Upper lobe of left lung (tissue), 6 donors: ENCODE results near the gene MMP7. TPM values are rescaled to one million over a fixed set of nuclear protein-coding genes. Genes with fewer than 3 reads are reported as not detected.

Experiments used
- ATAC-seq, 2 donors: fragments of 200-7000 bp; cut with Tn5 transposase; one replicate each; pipeline ENCODE4 v1.9.1; 2022; ENCODE audit warnings: mild to moderate bottlenecking in 2 of 2, moderate library complexity in 2 of 2; ENCODE audit not compliant: low FRiP score in 2 of 2
- DNase-seq, 2 donors: peaks; one replicate each; pipeline ENCODE4 v3.0.0-alpha.2; 2019 to 2020
- H3K27ac ChIP-seq, 4 donors: fragments of 200-600 bp; sonication (generic); one replicate each; pipeline ENCODE4 v1.5.1; 2016 to 2019
- H3K27me3 ChIP-seq, 4 donors: fragments of 200-600 bp; sonication (generic); one replicate each; pipeline ENCODE4 v1.5.1; 2017 to 2019
- H3K36me3 ChIP-seq, 4 donors: fragments of 200-600 bp; sonication (generic); one replicate each; pipeline ENCODE4 v1.5.1; 2016 to 2019
- H3K4me1 ChIP-seq, 4 donors: fragments of 200-600 bp; sonication (generic); one replicate each; pipeline ENCODE4 v1.5.1; 2018 to 2019
- H3K4me3 ChIP-seq, 4 donors: fragments of 200-600 bp; sonication (generic); one replicate each; pipeline ENCODE4 v1.5.1; 2017 to 2019; ENCODE audit warnings: mild to moderate bottlenecking in 2 of 4, moderate library complexity in 1 of 4
- H3K9me3 ChIP-seq, 4 donors: fragments of 200-600 bp; sonication (generic); one replicate each; pipeline ENCODE4 v1.5.1; 2018 to 2019
- EP300 ChIP-seq, 4 donors: sonication (generic); formaldehyde crosslinking; IDR thresholded peaks; one replicate each; pipeline ENCODE4 v1.5.1; 2017; ENCODE audit warnings: antibody characterized with exemption in 4 of 4, control low read depth in 2 of 4
- POLR2A ChIP-seq, 4 donors: fragments of 450-650 bp; IDR thresholded peaks; one replicate each; pipeline ENCODE4 v1.5.1; 2016 to 2017; ENCODE audit warnings: antibody characterized with exemption in 4 of 4, mild to moderate bottlenecking in 2 of 4
- POLR2AphosphoS5 ChIP-seq, 2 donors: sonication (generic); formaldehyde crosslinking; IDR thresholded peaks; one replicate each; pipeline ENCODE4 v1.5.1; 2017; ENCODE audit warnings: antibody characterized with exemption in 2 of 2
- WGBS, 2 donors: methylation state at CpG; one replicate each; pipeline ENCODE4 v1.1.5; 2017 to 2018; 5-methylcytosine and 5-hydroxymethylcytosine counted together
- total RNA-seq, 6 donors: library from RNA; depleted of rRNA in 4 of 6; stranded (reverse); fragments of >200 nt in 4 of 6; gene quantifications; one replicate each; pipeline versions ENCODE4 v1.1.0 to v1.2.1, GENCODE V29; 2016 to 2021
- TF ChIP-seq, protein P1 (sequence below), 6 experiments: fragments of 450-650 bp in 4 of 6; fragments of 200-600 bp in 2 of 6; sonication (generic) in 2 of 6; IDR thresholded peaks; one replicate each; pipeline ENCODE4 v1.5.1; 2016 to 2019; ENCODE audit warnings: antibody characterized with exemption in 6 of 6
- donor health status: DM: no; HTN: no; CAD: no; lungs with moderate emphysema.
- donor health status: DM: no; HTN: yes; CAD: no; lungs with severe emphysema.

MMP7 gene
- total RNA-seq, 6 donors from 2014 or later: 2.4 to 66.5 (median 16.2) TPM

DNA sequence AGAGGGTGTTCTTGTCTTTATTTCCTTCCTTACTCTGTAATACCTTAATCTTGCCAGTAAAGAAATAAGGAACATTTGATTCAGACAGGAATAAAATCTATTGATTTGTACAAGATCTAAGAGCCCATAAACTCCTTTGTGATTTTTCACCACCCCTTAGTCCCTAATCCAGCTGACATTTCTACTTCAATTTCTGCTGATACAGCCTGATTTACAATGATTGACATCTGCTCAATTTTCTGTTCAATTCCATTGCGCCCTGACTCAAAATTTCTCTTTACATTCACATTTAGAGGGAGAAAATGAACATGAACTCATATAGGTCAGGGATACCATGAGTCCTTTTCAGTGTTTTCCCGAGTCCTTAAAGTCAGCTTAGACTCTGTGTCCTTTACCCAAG, 50.8 kb downstream of the MMP7 start:
- WGBS, 2 donors: 92 to 97% methylated on average over 2 of the region's 2 CpGs

DNA sequence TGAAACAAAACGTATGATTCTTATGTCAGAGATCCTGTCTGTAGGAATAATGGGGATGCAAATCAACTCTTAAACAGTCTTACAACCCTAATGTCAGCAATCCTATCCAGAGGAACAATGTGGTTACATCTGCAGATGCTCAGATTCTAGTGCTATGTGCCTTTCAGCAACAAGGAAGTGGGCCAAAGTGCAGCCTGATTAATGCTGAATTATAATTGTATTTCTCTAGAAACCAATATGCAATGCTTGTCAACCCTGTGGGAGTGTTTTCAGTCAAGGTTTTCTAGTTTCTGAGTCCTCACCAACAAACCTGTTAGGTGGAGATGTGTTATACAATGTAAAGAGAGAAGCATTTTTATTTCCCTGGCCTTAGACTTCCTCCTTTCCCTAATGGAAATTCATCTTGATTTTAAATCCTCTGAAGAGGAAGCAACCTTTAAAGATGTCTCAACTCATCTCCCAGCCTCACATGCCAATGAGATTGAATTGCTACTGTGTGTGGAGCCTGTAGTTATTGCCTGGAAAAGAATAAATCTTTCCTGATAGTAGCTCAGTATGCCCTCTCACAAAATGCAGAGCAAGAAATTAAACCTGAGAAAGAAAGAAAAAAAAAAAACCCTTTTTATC, 51.8 kb downstream of the MMP7 start:
- WGBS, 2 donors: 95 to 96% methylated on average over 1 of the region's 1 CpG
- ATAC-seq (no peak), DNase-seq (no peak)

More for the DNA sequence above, 50.8 kb downstream of the MMP7 start:
- Histone ChIP-seq H3K4me3 (no peak overlapping the region), H3K9me3 (no peaks in the 10 kb centered on the region), H3K27ac (no peak overlapping the region), H3K27me3 (no peaks in the 10 kb centered on the region), H3K4me1 (peaks cover 7 to 12% (median 10%) of the 10 kb centered on the region in 4 donors), H3K36me3 (no peaks in the 10 kb centered on the region)
- DNase-seq (no peak), ATAC-seq (no peak)
- TF ChIP-seq, protein P1, sequence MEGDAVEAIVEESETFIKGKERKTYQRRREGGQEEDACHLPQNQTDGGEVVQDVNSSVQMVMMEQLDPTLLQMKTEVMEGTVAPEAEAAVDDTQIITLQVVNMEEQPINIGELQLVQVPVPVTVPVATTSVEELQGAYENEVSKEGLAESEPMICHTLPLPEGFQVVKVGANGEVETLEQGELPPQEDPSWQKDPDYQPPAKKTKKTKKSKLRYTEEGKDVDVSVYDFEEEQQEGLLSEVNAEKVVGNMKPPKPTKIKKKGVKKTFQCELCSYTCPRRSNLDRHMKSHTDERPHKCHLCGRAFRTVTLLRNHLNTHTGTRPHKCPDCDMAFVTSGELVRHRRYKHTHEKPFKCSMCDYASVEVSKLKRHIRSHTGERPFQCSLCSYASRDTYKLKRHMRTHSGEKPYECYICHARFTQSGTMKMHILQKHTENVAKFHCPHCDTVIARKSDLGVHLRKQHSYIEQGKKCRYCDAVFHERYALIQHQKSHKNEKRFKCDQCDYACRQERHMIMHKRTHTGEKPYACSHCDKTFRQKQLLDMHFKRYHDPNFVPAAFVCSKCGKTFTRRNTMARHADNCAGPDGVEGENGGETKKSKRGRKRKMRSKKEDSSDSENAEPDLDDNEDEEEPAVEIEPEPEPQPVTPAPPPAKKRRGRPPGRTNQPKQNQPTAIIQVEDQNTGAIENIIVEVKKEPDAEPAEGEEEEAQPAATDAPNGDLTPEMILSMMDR (IDR thresholded peaks at IDR 0.05): no peak
- no peak for TF ChIP-seq POLR2AphosphoS5 (IDR thresholded peaks at IDR 0.05)
- TF ChIP-seq EP300 (IDR thresholded peaks at IDR 0.05): no peak
- no peak for TF ChIP-seq POLR2A (IDR thresholded peaks at IDR 0.05)

DNA sequence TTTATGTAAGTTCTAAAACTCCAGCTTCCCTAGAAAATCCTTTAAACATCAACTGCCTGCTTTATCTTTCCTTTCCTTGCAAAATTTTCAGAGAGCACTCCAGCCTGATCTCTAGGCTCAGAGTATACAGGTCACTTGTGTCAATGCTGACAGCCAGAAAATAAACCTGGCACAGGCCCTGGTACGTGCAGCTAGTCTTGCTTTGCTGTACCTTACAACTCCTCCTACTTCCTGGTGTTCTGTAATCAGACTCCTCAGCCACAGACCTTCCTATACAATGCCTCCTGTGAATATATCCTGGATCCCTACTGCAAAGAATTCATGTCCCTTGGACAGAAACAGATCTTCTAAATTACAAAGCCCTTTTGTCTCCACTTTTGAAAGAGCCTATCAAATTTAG, 53.7 kb downstream of the MMP7 start:
- Histone ChIP-seq H3K4me3 (no peak overlapping the region), H3K27me3 (no peaks in the 10 kb centered on the region), H3K36me3 (no peaks in the 10 kb centered on the region), H3K9me3 (no peaks in the 10 kb centered on the region), H3K27ac (peak overlapping the region; percentile 8 to 54 (median 22)), H3K4me1 (peaks cover 7 to 12% (median 10%) of the 10 kb centered on the region in 4 donors)
- ATAC-seq (peak in 1 of 2 donors; percentile 45), DNase-seq (peak in 1 of 2 donors; percentile 69)
- 0 to 5% methylated on average over 1 of the region's 1 CpG for WGBS, 2 donors
- no peak for TF ChIP-seq POLR2A (IDR thresholded peaks at IDR 0.05)
- TF ChIP-seq, protein P1 (IDR thresholded peaks at IDR 0.05): no peak
- no peak for TF ChIP-seq POLR2AphosphoS5 (IDR thresholded peaks at IDR 0.05)
- no peak for TF ChIP-seq EP300 (IDR thresholded peaks at IDR 0.05)

More for the DNA sequence above, 51.8 kb downstream of the MMP7 start:
- Histone ChIP-seq H3K4me3 (no peak overlapping the region), H3K4me1 (peaks cover 7 to 12% (median 10%) of the 10 kb centered on the region in 4 donors), H3K27ac (no peak overlapping the region), H3K36me3 (no peaks in the 10 kb centered on the region), H3K27me3 (no peaks in the 10 kb centered on the region), H3K9me3 (no peaks in the 10 kb centered on the region)
- TF ChIP-seq POLR2A (IDR thresholded peaks at IDR 0.05) (no peak), POLR2AphosphoS5 (IDR thresholded peaks at IDR 0.05) (no peak), EP300 (IDR thresholded peaks at IDR 0.05) (no peak)
- TF ChIP-seq, protein P1 (IDR thresholded peaks at IDR 0.05): no peak

DNA sequence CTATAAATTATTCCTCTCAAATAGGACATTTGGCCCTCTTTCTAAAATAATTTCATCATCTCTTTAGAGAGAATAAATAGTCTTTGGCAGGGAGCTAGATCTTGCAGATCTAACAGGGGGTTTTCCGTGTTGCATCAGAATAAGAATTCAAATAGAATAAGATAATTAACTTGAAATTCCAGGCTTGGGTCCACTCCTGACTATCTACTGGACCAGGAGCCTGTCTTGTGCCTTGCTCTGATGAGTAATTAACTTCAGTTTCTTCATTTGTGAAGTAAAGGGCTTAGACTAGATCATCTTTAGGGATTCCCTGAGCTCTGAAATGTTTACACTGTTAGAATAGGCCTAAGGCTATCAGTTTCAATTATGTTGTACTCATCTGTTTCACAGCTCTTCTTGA, 54.5 kb downstream of the MMP7 start:
- H3K27ac ChIP-seq: peak overlapping the region in 1 of 4 donors; percentile 17
- no peaks in the 10 kb centered on the region for H3K9me3 ChIP-seq
- no peak for TF ChIP-seq EP300 (IDR thresholded peaks at IDR 0.05)
- TF ChIP-seq, protein P1 (IDR thresholded peaks at IDR 0.05): no peak
- no peak for TF ChIP-seq POLR2AphosphoS5 (IDR thresholded peaks at IDR 0.05)
- TF ChIP-seq POLR2A (IDR thresholded peaks at IDR 0.05): no peak
- no peaks in the 10 kb centered on the region for H3K27me3 ChIP-seq
- DNase-seq (no peak), ATAC-seq (no peak)
- WGBS, 2 donors: 67 to 76% methylated on average over 1 of the region's 1 CpG
- peaks cover 7 to 12% (median 10%) of the 10 kb centered on the region in 4 donors for H3K4me1 ChIP-seq
- H3K36me3 ChIP-seq: no peaks in the 10 kb centered on the region
- H3K4me3 ChIP-seq: no peak overlapping the region

DNA sequence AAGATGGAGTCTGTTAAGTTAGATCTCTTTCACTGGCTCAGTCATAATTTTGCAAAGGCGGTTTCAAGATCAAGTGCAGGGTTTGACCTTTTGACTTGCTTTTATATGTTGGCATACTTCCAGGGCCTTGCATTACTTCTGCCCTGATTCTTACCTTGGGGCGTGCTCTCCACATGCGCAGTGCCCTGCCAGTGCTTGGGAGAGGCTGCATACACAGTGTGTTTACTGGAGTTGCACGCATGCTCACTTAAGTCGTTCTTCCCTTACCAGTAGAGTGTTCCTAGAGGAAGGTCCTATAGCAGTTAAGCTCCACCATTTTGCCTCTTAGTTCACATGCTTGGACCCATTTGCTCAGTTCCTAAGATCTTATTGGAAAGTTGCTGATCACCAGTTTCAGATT, 57.0 kb downstream of the MMP7 start:
- ATAC-seq (peak in 1 of 2 donors; percentile 51), DNase-seq (no peak)
- no peak overlapping the region for H3K4me3 ChIP-seq
- peaks cover 7 to 27% (median 12%) of the 10 kb centered on the region in 4 donors for H3K4me1 ChIP-seq
- H3K9me3 ChIP-seq: no peaks in the 10 kb centered on the region
- no peaks in the 10 kb centered on the region for H3K27me3 ChIP-seq
- H3K36me3 ChIP-seq: no peaks in the 10 kb centered on the region
- TF ChIP-seq POLR2AphosphoS5 (IDR thresholded peaks at IDR 0.05) (no peak), POLR2A (IDR thresholded peaks at IDR 0.05) (no peak), EP300 (IDR thresholded peaks at IDR 0.05) (no peak)
- TF ChIP-seq, protein P1 (IDR thresholded peaks at IDR 0.05): no peak
- H3K27ac ChIP-seq: no peak overlapping the region
- WGBS, 2 donors: 77 to 86% methylated on average over 5 of the region's 5 CpGs
